Measurements from ENCODE around the gene IMMP2L. TPM values are rescaled to one million over a fixed set of nuclear protein-coding genes. Genes with fewer than 3 reads are reported as not detected.

IMMP2L gene
- total RNA-seq, 3 donors from 2014 or later (not counting 1 experiment from before 2014, with no cell fraction given): 6.9 to 9.2 (median 8.7) TPM

GRCh38 chr7:111012149-111012548 is 550.1 kb downstream of the IMMP2L start:
- DNase-seq (no peak), ATAC-seq (no peak)
- Histone ChIP-seq H3K4me3 (ENCODE audit: low read length) (no peak overlapping the region), H3K4me1 (ENCODE audit: control insufficient read depth, insufficient read depth, low read length) (peaks cover 8% of the 10 kb centered on the region), H3K27ac (ENCODE audit: low read length) (no peak overlapping the region), H3K36me3 (ENCODE audit: control insufficient read depth, insufficient read depth, low read length) (no peaks in the 10 kb centered on the region), H3K9me3 (ENCODE audit: control insufficient read depth, insufficient read depth, low read length) (no peaks in the 10 kb centered on the region), H3K27me3 (ENCODE audit: control insufficient read depth, insufficient read depth, low read length) (no peaks in the 10 kb centered on the region)
- WGBS (ENCODE audit: insufficient coverage): no CpG with 5 or more reads among the region's 2 CpGs
- no peak overlapping the region for H3K4me3 Mint-ChIP-seq
- H3K4me1 Mint-ChIP-seq: peaks cover 6 to 20% of the 10 kb centered on the region in 2 donors
- TF ChIP-seq, protein P1, sequence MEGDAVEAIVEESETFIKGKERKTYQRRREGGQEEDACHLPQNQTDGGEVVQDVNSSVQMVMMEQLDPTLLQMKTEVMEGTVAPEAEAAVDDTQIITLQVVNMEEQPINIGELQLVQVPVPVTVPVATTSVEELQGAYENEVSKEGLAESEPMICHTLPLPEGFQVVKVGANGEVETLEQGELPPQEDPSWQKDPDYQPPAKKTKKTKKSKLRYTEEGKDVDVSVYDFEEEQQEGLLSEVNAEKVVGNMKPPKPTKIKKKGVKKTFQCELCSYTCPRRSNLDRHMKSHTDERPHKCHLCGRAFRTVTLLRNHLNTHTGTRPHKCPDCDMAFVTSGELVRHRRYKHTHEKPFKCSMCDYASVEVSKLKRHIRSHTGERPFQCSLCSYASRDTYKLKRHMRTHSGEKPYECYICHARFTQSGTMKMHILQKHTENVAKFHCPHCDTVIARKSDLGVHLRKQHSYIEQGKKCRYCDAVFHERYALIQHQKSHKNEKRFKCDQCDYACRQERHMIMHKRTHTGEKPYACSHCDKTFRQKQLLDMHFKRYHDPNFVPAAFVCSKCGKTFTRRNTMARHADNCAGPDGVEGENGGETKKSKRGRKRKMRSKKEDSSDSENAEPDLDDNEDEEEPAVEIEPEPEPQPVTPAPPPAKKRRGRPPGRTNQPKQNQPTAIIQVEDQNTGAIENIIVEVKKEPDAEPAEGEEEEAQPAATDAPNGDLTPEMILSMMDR (IDR thresholded peaks at IDR 0.05): no peak
- no peaks in the 10 kb centered on the region for H3K27me3 Mint-ChIP-seq (ENCODE audit: low read depth in 2 of 2)
- no peak overlapping the region for H3K27ac Mint-ChIP-seq
- no peaks in the 10 kb centered on the region for H3K36me3 Mint-ChIP-seq
- peaks cover 0 to 2% of the 10 kb centered on the region in 2 donors for H3K9me3 Mint-ChIP-seq
- intact Hi-C loops (cut with micrococcal nuclease): no loop called here

GRCh38 chr7:111011520-111011919 is 550.8 kb downstream of the IMMP2L start:
- no peak for DNase-seq
- H3K27me3 Mint-ChIP-seq (ENCODE audit: low read depth in 2 of 2): no peaks in the 10 kb centered on the region
- H3K27ac Mint-ChIP-seq: no peak overlapping the region
- no peaks in the 10 kb centered on the region for H3K9me3 ChIP-seq (ENCODE audit: control insufficient read depth, insufficient read depth, low read length)
- H3K4me3 ChIP-seq (ENCODE audit: low read length): no peak overlapping the region
- H3K36me3 ChIP-seq (ENCODE audit: control insufficient read depth, insufficient read depth, low read length): no peaks in the 10 kb centered on the region
- TF ChIP-seq, protein P1 (IDR thresholded peaks at IDR 0.05): no peak
- no peak for ATAC-seq
- peaks cover 6 to 20% of the 10 kb centered on the region in 2 donors for H3K4me1 Mint-ChIP-seq
- peaks cover 0 to 2% of the 10 kb centered on the region in 2 donors for H3K9me3 Mint-ChIP-seq
- intact Hi-C loops (cut with micrococcal nuclease): no loop called here
- WGBS (ENCODE audit: insufficient coverage): 89% methylated on average over 1 of the region's 3 CpGs
- no peak overlapping the region for H3K27ac ChIP-seq (ENCODE audit: low read length)
- no peak overlapping the region for H3K4me3 Mint-ChIP-seq
- no peaks in the 10 kb centered on the region for H3K27me3 ChIP-seq (ENCODE audit: control insufficient read depth, insufficient read depth, low read length)
- no peaks in the 10 kb centered on the region for H3K36me3 Mint-ChIP-seq
- H3K4me1 ChIP-seq (ENCODE audit: control insufficient read depth, insufficient read depth, low read length): peaks cover 8% of the 10 kb centered on the region

GRCh38 chr7:111010798-111011197 is 551.5 kb downstream of the IMMP2L start:
- no peak overlapping the region for H3K27ac ChIP-seq (ENCODE audit: low read length)
- TF ChIP-seq, protein P1 (IDR thresholded peaks at IDR 0.05): no peak
- no peaks in the 10 kb centered on the region for H3K27me3 ChIP-seq (ENCODE audit: control insufficient read depth, insufficient read depth, low read length)
- no peaks in the 10 kb centered on the region for H3K9me3 ChIP-seq (ENCODE audit: control insufficient read depth, insufficient read depth, low read length)
- no peak overlapping the region for H3K4me3 ChIP-seq (ENCODE audit: low read length)
- H3K9me3 Mint-ChIP-seq: peaks cover 0 to 2% of the 10 kb centered on the region in 2 donors
- H3K36me3 Mint-ChIP-seq: no peaks in the 10 kb centered on the region
- H3K36me3 ChIP-seq (ENCODE audit: control insufficient read depth, insufficient read depth, low read length): no peaks in the 10 kb centered on the region
- H3K4me1 ChIP-seq (ENCODE audit: control insufficient read depth, insufficient read depth, low read length): peaks cover 8% of the 10 kb centered on the region
- H3K27ac Mint-ChIP-seq: no peak overlapping the region
- 88% methylated on average over 3 of the region's 4 CpGs for WGBS (ENCODE audit: insufficient coverage)
- H3K4me3 Mint-ChIP-seq: no peak overlapping the region
- intact Hi-C loops (cut with micrococcal nuclease): no loop called here
- H3K4me1 Mint-ChIP-seq: peaks cover 6 to 20% of the 10 kb centered on the region in 2 donors
- no peak for DNase-seq
- no peaks in the 10 kb centered on the region for H3K27me3 Mint-ChIP-seq (ENCODE audit: low read depth in 2 of 2)
- no peak for ATAC-seq

GRCh38 chr7:111009526-111010040 is 552.7 kb downstream of the IMMP2L start:
- H3K4me3 Mint-ChIP-seq: no peak overlapping the region
- WGBS (ENCODE audit: insufficient coverage): 23% methylated on average over 1 of the region's 1 CpG

More at GRCh38 chr7:111009526-111010040, 552.7 kb downstream of the IMMP2L start:
- Mint-ChIP-seq H3K27me3 (ENCODE audit: low read depth in 2 of 2) (no peaks in the 10 kb centered on the region), H3K9me3 (no peaks in the 10 kb centered on the region), H3K36me3 (no peaks in the 10 kb centered on the region), H3K4me1 (peaks cover 6 to 14% of the 10 kb centered on the region in 2 donors), H3K27ac (no peak overlapping the region)
- intact Hi-C loops (cut with micrococcal nuclease): no loop called here
- Histone ChIP-seq H3K4me3 (ENCODE audit: low read length) (no peak overlapping the region), H3K36me3 (ENCODE audit: control insufficient read depth, insufficient read depth, low read length) (no peaks in the 10 kb centered on the region), H3K4me1 (ENCODE audit: control insufficient read depth, insufficient read depth, low read length) (peaks cover 8% of the 10 kb centered on the region), H3K9me3 (ENCODE audit: control insufficient read depth, insufficient read depth, low read length) (no peaks in the 10 kb centered on the region), H3K27me3 (ENCODE audit: control insufficient read depth, insufficient read depth, low read length) (no peaks in the 10 kb centered on the region), H3K27ac (ENCODE audit: low read length) (no peak overlapping the region)
- ATAC-seq (no peak), DNase-seq (no peak)
- TF ChIP-seq, protein P1 (IDR thresholded peaks at IDR 0.05): no peak
